Iris pigment epithelial cell (primary cell): ENCODE data around the gene PKN3.

Source experiments
- DNase-seq: peaks from one replicate; pipeline ENCODE4 v3.0.0-alpha.2; 2011; ENCODE audit warnings: low read depth

Gene PKN3

GRCh38 chr9:128702445-128702948 lies at the start of gene PKN3:
PKN3 (plus strand) TSS chr9:128702503; CDS start chr9:128702916, 413 bp downstream.
- peak; percentile 65 for DNase-seq

- no peak for DNase-seq
Observed at GRCh38 chr9:128653908-128654307, 48.4 kb upstream of the PKN3 start.

GRCh38 chr9:128654481-128654880 lies 47.8 kb upstream of the PKN3 start:
- no peak for DNase-seq

GRCh38 chr9:128656416-128657343 lies 45.6 kb upstream of the PKN3 start, which contains the start of gene DYNC2I2:
DYNC2I2 (minus strand) TSS chr9:128656847; CDS start chr9:128656726, 121 bp downstream.
- DNase-seq, result peak; percentile 89

GRCh38 chr9:128657344-128657704 lies 45.0 kb upstream of the PKN3 start:
- no peak for DNase-seq

GRCh38 chr9:128657796-128658195 lies 44.5 kb upstream of the PKN3 start:
- no peak for DNase-seq

- DNase-seq, result peak; percentile 56
Observed at GRCh38 chr9:128666481-128666941, 35.8 kb upstream of the PKN3 start.

- DNase-seq, result no peak
Observed at GRCh38 chr9:128669786-128670185, 32.5 kb upstream of the PKN3 start.

GRCh38 chr9:128675382-128675781 lies 26.9 kb upstream of the PKN3 start:
- no peak for DNase-seq

- no peak for DNase-seq
Observed at GRCh38 chr9:128677794-128678193, 24.5 kb upstream of the PKN3 start.

GRCh38 chr9:128683340-128684064 lies 18.8 kb upstream of the PKN3 start:
- peak; percentile 88 for DNase-seq

- no peak for DNase-seq
Observed at GRCh38 chr9:128684065-128684324, 18.3 kb upstream of the PKN3 start.

- peak; percentile 78 for DNase-seq
Observed at GRCh38 chr9:128684325-128685199, 17.7 kb upstream of the PKN3 start.

GRCh38 chr9:128685636-128686489 lies 16.4 kb upstream of the PKN3 start:
- DNase-seq, result peak; percentile 46

GRCh38 chr9:128687453-128687852 lies 14.8 kb upstream of the PKN3 start:
- no peak for DNase-seq

- peak; percentile 91 for DNase-seq
Observed at GRCh38 chr9:128688501-128689292, 13.6 kb upstream of the PKN3 start, which contains the start of gene SET. SET (plus strand) TSS chr9:128689222; CDS start chr9:128689583, 361 bp downstream.

GRCh38 chr9:128689293-128689774 lies 13.0 kb upstream of the PKN3 start:
- DNase-seq, result peak; percentile 54

GRCh38 chr9:128689820-128690683 lies 12.3 kb upstream of the PKN3 start:
- DNase-seq, result peak; percentile 46

- no peak for DNase-seq
Observed at GRCh38 chr9:128690684-128691034, 11.6 kb upstream of the PKN3 start.
